HL-60/S4 (cell line): Measurements from ENCODE around the gene HBQ1.
"Not testable (repeated sequence)": the region's sequence is repeated elsewhere in the genome, so short reads cannot be mapped to it uniquely, and the experiment has no call there.

Experiments used
- in situ Hi-C: fragments of 300-500 bp; cut with MboI; formaldehyde crosslinking; loops from 2 replicates; pipeline ENCODE4 v1.14.3; 2022; ENCODE audit warnings: low sequenced_read_pairs

HBQ1 gene

GRCh38 chr16:175011-175949 is 5.0 kb upstream of the HBQ1 start:
- in situ Hi-C loops = no loop called here

DNA sequence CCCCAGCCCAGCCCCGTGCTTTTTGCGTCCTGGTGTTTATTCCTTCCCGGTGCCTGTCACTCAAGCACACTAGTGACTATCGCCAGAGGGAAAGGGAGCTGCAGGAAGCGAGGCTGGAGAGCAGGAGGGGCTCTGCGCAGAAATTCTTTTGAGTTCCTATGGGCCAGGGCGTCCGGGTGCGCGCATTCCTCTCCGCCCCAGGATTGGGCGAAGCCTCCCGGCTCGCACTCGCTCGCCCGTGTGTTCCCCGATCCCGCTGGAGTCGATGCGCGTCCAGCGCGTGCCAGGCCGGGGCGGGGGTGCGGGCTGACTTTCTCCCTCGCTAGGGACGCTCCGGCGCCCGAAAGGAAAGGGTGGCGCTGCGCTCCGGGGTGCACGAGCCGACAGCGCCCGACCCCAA is 4.3 kb upstream of the HBQ1 start:
- in situ Hi-C loops = not testable (repeated sequence)

DNA sequence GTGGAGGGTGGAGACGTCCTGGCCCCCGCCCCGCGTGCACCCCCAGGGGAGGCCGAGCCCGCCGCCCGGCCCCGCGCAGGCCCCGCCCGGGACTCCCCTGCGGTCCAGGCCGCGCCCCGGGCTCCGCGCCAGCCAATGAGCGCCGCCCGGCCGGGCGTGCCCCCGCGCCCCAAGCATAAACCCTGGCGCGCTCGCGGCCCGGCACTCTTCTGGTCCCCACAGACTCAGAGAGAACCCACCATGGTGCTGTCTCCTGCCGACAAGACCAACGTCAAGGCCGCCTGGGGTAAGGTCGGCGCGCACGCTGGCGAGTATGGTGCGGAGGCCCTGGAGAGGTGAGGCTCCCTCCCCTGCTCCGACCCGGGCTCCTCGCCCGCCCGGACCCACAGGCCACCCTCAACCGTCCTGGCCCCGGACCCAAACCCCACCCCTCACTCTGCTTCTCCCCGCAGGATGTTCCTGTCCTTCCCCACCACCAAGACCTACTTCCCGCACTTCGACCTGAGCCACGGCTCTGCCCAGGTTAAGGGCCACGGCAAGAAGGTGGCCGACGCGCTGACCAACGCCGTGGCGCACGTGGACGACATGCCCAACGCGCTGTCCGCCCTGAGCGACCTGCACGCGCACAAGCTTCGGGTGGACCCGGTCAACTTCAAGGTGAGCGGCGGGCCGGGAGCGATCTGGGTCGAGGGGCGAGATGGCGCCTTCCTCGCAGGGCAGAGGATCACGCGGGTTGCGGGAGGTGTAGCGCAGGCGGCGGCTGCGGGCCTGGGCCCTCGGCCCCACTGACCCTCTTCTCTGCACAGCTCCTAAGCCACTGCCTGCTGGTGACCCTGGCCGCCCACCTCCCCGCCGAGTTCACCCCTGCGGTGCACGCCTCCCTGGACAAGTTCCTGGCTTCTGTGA is 3.5 kb upstream of the HBQ1 start, which contains the start of gene HBA1:
TSS of gene HBA1 (plus strand) at position 204 of the 906 bp plus-strand sequence. CDS start at position 241, 37 bp downstream.
- in situ Hi-C loops = not testable (repeated sequence)

GRCh38 chr16:177394-177822 is 2.9 kb upstream of the HBQ1 start:
- in situ Hi-C loops = no loop called here

DNA sequence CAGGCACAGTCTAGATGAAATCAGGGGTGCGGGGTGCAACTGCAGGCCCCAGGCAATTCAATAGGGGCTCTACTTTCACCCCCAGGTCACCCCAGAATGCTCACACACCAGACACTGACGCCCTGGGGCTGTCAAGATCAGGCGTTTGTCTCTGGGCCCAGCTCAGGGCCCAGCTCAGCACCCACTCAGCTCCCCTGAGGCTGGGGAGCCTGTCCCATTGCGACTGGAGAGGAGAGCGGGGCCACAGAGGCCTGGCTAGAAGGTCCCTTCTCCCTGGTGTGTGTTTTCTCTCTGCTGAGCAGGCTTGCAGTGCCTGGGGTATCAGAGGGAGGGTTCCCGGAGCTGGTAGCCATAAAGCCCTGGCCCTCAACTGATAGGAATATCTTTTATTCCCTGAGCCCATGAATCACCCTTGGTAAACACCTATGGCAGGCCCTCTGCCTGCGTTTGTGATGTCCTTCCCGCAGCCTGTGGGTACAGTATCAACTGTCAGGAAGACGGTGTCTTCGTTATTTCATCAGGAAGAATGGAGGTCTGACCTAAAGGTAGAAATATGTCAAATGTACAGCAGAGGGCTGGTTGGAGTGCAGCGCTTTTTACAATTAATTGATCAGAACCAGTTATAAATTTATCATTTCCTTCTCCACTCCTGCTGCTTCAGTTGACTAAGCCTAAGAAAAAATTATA is 2.1 kb upstream of the HBQ1 start:
- in situ Hi-C loops = no loop called here

DNA sequence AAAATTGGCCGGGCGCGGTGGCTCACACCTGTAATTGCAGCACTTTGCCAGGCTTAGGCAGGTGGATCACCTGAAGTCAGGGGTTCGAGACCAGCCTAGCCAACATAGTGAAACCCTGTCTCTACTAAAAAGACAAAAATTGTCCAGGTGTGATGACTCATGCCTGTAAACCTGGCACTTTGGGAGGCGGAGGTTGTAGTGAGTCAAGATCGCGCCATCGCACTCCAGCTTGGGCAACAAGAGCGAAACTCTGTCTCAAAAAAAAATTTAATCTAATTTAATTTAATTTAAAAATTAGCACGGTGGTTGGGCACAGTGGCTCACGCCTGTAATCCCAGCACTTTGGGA is 1.6 kb upstream of the HBQ1 start:
- in situ Hi-C loops = no loop called here

DNA sequence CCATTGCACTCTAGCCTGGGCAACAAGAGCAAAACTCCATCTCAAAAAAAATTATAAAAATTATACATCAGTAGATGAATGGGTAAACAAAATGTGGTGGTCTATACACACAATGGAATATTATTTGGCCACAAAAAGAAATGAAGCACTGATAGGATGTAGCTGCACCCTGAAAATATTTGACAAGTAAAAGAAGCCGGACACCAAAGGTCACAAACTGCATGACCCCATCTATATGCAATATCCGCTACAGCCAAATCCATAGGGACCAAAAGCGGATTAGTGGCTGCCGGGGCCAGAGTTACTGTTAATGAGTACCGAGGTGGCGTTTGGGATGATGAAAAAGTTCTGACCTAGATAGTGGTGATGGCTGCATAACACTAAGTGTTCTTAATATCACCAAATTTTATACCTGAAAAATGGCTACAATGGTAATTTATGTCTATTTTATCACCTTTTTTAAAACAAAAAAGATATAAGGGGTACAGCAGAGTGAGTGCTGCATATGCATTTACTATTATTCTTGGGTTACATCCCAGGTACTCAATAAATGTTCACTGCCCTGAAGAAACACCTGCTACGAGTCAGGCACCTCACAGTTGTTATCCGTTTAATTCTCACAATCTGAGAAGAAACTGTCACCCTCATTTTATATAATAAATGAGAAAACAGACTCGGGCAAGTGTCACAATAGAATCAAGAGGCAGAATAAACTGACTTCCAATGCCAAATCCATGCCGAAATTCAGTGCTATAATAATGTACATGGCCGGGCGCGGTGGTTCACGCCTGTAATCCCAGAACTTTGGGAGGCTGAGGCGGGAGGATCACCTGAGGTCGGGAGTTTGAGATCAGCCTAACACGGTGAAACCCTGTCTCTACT is 807 bp upstream of the HBQ1 start:
- in situ Hi-C loops = loop anchor here (5.0 kb wide), 1 partner anchor 62 kb away; no protein-coding TSS in a partner anchor

DNA sequence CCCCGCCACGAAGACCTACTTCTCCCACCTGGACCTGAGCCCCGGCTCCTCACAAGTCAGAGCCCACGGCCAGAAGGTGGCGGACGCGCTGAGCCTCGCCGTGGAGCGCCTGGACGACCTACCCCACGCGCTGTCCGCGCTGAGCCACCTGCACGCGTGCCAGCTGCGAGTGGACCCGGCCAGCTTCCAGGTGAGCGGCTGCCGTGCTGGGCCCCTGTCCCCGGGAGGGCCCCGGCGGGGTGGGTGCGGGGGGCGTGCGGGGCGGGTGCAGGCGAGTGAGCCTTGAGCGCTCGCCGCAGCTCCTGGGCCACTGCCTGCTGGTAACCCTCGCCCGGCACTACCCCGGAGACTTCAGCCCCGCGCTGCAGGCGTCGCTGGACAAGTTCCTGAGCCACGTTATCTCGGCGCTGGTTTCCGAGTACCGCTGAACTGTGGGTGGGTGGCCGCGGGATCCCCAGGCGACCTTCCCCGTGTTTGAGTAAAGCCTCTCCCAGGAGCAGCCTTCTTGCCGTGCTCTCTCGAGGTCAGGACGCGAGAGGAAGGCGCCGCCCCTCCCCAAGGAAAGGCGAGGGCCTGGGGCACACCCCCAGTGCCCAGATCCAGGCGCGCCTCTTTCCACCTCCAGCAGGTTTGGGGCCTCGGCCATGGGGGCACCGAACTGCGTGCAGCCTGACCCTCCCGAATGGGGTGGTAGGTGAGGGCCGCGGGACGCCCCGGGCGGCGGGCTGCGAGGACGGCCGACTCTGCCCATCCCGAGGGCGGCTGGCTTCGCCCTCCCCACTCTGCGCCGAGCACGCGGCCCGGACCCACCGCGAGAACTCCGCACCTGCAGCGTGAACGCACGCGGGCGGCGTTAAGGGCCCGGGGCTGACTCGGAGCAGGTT is 664 bp downstream of the HBQ1 start:
- in situ Hi-C loops = loop anchor here (5.0 kb wide), 1 partner anchor 64 kb away; no protein-coding TSS in a partner anchor

GRCh38 chr16:181565-182021 is 1.3 kb downstream of the HBQ1 start:
- in situ Hi-C loops = loop anchor here (5.0 kb wide), 1 partner anchor 64 kb away; no protein-coding TSS in a partner anchor

- in situ Hi-C loops = loop anchor here (5.0 kb wide), 1 partner anchor 66 kb away; no protein-coding TSS in a partner anchor
Measured at GRCh38 chr16:183005-183404, 2.7 kb downstream of the HBQ1 start.

DNA sequence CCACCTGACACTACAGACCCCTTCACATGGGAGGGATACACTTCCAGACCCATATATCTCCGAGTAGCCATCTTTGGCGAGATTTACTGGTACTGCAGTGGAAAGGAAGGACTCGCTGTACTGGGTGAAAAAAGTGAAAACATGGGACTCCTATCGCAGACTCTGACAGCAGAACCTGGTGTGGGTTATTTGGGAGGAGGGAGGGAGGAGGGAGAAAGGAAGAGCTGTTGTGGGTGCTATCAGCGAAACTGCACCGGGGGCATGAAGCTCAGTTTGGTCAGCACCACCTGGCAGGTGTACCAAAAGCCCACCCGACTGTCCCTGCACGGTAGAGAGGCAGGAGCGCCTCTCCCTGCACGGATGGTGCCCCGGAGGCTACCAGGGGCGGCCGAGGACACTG is 5.0 kb downstream of the HBQ1 start:
- in situ Hi-C loops = no loop called here

- in situ Hi-C loops = no loop called here
Measured at GRCh38 chr16:185691-186090, 5.4 kb downstream of the HBQ1 start.

DNA sequence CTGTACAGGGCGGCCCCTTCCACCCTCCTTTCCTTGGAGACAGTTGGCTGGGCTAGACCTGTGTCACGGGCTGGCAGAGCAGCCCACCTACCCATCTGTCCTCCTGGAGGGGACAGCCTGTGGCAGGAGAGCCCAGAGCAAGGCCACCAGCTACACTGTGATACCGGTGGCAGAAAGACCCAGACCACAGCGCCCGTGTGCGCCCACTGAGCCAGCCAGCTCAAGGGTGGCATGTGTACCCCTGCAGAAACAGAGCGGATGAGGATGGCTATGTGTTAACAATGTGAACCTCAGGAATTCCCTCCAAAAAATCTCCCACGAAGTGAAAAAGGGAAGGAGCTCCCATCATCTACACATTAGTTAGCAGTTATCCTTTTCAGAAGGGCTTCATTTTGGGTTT is 7.1 kb downstream of the HBQ1 start:
- in situ Hi-C loops = no loop called here

DNA sequence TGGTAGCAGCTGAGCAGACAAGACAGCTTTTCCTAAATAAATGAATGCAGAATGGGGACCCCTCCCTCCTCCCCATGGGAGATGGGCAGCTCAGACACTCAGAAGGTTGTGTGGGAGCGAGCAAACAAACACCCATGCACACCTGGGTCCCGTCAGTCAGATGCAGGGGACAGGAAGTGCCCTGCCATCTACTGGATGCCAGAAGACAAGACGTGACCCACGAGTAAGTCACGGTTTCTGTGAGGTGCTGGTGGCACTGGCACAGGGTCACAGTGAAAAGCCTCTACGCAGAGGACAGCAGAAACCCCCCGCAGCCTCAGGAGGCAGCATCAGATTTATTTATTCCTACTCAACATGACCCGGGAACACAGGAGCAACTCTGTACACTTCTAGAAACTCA is 8.4 kb downstream of the HBQ1 start:
- in situ Hi-C loops = no loop called here

- in situ Hi-C loops = no loop called here
Measured at GRCh38 chr16:189604-190186, 9.4 kb downstream of the HBQ1 start.

- in situ Hi-C loops = no loop called here
Measured at GRCh38 chr16:191831-192230, 11.6 kb downstream of the HBQ1 start.

- in situ Hi-C loops = no loop called here
Measured at GRCh38 chr16:192686-193085, 12.4 kb downstream of the HBQ1 start.

GRCh38 chr16:193441-193840 is 13.2 kb downstream of the HBQ1 start:
- in situ Hi-C loops = no loop called here
